ENCODE results near the gene POU2AF2.

POU2AF2 gene

DNA sequence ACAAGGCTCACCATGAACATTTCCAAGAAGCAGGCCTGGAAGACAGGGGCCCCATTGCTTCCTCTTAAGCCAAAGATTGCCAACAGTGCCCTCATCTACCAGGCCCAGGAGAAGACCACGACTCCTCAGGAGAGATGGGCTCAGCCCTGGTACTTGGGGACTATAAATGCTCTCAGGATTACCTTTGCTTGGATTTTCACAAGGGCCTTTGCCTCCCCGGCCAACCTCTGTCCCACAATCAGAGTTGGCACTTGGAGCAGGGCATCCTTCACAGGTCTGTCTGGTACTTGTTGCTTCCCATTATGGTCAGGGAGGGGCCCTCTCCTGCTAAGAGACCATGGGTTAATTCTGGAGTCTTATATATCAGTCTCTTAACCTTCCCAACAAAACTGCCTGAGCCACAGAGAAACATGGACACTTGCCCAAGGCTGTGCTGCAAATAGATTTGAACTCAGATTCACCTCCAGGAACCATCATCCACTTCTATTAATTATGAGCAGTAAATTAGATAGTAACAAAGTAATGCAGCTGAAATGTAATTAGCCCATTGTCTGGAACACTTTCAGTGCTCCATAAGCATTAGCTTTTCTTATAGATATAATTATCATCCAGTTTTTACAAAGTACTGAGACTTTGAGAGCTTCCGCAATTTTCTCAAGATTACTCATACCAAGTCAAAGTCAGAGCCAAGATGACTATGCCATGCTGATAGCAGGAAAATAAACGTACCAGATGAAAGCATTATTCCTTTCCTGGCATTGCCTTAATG lies 86.4 kb downstream of the POU2AF2 start:
- no peak for DNase-seq (ENCODE audit: low read depth)

DNA sequence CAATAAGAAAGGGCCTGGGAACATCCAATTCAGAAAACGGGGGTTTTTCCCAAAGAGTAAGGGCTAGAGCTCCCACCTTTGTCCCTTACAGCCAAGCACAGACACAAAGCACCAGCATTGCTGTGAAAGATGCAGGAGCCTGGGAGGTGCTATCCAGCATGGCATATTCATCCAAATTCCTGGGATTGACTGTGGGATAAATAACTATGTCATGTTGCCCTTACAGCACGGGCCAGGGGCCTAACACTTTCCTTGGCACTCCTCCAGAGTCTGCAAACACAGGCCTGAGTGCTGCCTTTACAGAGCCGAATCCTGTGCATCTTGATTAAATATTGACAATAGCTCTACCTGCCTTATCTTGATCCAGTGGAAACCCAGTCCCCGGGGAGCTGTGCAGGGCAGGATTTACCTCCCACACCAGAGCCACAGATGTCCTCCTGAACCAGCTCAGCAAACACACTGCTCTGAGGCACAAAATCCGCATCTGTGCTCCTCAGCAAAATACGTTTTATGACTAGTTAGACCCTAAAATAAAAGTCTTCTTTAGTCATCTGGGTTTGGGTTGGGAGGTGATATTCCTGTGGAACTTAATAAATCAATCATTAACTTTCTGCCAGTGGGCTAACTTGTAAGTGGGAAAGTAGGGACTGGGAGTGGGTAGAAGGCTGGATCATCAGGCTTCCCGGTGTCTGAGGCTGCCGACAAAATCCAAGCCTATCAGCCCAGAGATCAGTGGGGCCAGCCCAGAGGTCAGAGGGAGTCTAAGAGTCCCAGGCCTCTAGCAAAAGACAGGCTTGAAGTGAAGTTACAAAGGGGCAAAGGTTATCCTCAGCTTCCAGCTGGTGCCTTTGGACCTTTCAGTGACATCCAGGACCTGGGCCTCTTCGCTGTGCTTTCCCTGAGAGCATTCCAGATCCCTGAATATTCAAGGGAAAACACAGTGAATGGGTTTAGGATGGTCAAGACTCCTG lies 89.3 kb downstream of the POU2AF2 start:
- no peak for DNase-seq (ENCODE audit: low read depth)

DNA sequence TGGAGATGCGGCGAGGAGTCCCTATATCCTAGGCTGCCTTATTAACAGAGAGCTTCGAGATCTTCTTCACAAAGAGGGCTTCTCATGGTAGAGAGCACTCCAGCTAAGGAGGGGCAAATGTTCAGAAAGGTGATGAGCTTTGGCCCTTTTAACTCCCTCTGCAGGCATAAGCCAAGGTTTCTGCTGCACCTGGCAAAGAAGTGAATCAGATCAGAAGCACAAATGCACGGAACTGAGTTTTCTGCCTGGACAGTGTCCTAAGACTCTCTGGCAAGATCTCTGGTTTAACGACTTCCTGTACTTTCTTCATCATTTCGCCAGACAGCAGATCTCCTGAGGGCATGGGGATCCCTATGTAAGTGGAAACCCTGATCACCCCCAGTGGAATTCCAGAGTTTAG lies 90.0 kb downstream of the POU2AF2 start:
- DNase-seq (ENCODE audit: low read depth), result no peak

Data from ELR (cell line).